Measurements from ENCODE around the gene DNAH8.

DNAH8 gene

DNA sequence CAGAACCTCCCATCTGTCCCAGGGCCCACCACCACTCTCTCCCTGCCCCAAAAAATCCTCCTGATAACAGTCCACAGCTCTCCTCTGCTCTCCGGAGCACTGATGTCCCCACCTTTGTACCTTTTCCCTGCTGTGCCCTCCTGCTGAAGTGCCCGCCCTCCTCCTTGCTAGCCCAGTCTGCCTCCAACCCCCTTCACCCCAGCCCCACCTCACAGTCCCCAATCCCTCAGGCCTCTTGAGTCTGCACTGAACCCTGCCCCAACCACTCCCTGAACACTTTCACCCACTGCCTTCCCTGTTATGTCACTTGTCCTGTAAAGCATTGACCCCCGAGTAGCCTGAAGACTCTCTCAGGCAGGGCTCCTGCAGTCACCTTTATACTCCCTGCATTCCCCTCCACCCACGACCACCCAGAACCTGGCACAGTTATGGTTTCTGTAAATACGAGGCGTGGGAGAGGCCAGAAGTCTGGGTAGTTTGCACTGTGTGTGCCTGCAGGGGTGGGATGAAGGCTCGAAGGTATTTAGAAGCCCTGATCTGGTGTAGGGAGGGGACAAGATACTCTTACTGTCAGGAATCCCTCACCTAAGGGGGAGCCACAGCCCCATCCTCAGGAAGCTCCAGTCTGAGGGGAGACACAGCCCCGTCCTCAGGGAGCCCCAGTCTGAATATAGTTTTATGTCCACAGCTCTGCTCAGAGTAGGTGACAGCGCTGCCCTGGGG lies 338.9 kb downstream of the DNAH8 start:
- no peak for DNase-seq (ENCODE audit: low read depth)

DNA sequence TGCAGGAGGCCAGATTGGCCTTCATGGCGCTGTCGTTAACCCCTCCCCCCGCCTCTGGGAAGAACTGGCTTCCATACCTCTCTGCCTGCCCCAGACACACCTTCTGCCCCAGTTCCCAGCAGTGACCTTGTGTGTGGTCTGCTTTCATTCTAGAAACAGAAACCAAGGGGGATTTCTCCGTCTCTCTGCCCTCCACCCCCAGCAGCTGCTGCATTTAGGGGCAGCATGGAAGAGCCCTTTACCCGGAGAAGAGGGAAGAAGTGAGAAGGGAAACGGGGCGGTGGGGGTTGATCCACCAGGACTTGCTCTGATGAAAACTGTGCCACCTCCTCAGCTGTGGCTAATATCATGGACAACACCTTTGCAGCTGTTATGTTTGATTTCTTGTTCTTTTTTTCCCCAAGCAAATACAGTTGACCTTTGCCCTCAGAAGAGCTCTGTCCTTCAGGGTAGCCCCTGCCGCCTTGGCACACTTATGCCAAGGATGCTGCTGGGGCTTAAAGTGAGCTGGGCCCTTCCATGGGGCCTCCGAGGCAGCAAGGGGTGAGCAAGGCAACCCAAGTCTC lies 339.5 kb downstream of the DNAH8 start:
- no peak for DNase-seq (ENCODE audit: low read depth)

DNA sequence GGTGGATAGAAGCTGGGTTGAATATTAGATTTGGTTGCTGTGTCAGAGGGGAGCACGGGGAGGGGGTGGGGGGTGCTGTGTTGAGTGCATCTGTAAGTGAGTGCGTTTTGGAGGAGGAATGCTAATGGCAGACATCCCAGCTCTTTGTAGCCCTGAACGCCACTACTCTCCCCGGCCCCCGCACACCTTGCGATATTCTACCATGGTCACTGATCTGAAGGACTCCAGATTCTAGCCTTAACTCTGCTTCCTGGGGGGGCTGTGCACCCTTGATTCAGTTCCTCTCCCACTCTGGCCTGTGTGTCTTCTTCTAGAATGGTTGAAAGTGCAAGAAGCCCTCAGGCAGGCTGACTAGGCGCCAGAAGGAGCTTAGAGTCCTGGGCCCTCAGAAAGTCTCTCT lies 340.6 kb downstream of the DNAH8 start:
- no peak for DNase-seq (ENCODE audit: low read depth)

DNA sequence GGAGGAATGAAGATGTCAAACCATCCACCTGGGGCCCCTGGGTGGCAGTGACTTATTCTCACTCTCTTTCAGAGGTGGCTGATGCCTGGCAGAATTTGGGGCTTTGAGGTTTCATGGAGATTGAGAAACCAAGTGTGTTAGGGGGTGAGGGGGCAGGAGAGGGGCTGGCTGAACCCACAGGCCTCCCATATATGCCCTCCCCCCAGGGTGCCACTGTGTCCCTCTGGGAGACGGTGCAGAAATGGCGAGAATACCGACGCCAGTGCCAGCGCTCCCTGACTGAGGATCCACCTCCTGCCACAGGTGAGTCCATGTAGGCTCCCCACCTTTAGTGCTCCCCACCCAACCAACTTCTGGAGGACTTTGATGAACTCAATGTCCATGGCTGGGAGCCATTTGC lies 341.1 kb downstream of the DNAH8 start:
- DNase-seq (ENCODE audit: low read depth): no peak

DNA sequence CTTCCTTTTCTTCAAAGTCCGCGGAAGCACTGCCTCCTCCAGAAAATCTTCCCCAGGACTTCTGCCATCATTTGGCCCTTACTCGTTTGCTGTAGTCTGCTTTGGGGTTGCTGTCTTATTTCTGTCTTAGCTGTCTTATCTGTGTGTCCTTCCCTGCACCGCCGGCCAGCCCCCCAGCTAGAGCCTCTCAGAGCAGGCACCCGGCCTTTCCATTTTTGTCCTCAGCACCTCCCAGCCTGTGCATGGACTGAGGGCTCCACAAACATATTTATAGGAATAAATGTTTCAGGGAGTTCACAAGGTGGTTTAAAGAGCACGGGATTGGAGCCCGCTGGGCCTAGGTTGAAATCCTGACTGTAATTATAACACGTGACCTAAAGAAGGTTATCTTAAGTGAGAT lies 341.6 kb downstream of the DNAH8 start:
- no peak for DNase-seq (ENCODE audit: low read depth)

DNA sequence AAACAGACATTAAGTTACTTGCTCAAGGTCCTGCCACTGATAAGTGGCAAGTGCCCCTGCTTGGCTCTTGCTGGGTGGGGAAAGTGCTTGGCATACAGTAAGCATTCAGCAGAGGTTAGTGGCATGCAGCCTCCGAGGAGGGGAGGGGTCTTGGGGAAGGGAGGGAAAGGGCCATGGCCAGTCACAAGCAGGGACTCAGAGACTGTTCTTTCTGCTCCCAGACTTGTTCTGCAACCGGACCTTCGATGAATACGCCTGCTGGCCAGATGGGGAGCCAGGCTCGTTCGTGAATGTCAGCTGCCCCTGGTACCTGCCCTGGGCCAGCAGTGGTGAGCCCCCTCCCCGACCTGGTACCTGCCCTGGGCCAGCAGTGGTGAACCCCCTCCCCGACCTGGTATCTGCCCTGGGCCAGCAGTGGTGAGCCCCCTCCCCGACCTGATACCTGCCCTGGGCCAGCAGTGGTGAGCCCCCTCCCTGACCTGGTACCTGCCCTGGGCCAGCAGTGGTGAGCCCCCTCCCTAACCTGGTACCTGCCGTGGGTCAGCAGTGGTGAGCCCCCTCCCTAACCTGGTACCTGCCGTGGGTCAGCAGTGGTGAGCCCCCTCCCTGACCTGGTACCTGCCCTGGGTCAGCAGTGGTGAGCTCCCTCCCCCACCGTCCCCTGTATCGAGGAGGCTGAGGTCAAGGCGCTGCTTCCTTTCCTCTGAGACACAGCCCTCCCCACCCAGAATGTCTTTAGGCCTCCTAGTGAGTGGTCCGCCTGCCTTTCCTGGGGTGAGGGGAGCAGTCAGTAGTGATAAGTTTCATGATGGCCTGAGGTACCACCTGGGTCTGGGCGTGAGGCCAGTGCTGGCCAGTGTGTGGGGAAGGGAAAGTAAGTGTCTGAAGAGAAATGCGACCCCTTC lies 342.4 kb downstream of the DNAH8 start:
- no peak for DNase-seq (ENCODE audit: low read depth)

DNA sequence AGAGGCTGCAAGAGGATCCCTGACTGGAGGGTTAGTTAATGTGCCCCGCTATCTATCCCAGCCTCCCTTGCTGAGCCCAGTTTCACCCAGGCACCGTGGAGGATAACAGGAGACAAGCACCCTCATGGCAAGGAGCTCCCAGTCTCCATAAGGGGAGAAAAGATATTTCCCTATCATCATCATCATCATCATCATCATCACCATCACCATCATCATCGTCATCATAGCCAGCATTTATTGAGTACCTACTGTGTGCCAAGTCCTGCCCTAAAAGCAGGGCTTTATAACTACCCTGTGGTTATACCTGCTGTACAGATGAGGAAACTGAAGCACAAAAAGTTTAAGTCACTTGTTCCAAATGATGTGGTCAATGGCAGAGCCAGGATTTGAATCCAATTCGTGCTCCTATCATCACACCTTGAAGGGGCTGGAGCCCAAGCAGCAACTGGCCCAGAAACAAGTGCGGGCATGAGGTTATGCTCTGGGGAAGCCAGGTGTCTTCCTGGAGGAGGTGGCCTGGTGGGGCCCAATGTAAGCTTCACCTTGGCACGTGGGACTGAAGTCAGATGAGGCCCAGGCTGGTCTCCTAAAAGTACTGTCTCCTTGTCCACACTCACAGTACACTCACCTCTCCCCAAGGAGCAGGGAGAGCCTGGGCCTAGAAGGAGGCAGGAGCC lies 343.5 kb downstream of the DNAH8 start:
- no peak for DNase-seq (ENCODE audit: low read depth)

DNA sequence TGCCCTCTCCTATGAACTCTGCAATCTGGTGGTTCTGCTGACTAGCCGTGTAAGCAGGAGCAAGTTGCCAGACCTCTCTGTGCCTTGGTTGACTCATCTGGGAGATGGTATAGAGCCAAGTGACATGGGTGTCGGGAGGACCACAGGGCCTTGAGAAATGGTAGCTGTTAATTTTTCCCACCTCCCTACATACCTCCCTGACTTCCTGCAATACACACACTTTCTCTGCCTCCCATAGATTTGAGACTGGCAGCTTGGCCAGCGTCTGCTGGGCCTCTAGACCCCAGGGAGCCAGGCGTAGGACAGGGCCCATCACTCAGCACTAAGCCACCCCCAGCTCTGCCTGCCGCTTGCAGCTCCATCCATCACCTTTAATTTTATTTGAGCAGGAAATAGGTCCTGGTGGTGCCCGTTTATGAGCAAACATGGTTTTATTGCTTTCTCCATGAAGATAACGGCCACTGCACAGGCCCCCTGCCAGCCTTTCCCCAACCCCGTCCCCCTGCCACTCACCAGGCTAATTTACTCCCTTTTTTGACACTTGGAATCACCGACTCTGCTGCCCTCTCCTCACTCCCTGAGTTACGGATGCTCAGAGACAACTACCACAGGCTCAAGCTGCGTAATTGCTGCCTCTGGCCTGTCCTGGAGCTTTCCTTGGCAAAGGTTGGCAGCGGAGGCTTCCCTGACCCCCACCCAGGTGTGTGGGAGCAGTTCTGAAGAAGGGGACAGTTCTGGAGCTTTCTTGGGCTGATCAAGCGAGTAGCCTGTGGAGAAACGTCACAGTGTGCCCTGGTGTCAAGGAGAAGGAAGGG lies 344.6 kb downstream of the DNAH8 start:
- no peak for DNase-seq (ENCODE audit: low read depth)

DNA sequence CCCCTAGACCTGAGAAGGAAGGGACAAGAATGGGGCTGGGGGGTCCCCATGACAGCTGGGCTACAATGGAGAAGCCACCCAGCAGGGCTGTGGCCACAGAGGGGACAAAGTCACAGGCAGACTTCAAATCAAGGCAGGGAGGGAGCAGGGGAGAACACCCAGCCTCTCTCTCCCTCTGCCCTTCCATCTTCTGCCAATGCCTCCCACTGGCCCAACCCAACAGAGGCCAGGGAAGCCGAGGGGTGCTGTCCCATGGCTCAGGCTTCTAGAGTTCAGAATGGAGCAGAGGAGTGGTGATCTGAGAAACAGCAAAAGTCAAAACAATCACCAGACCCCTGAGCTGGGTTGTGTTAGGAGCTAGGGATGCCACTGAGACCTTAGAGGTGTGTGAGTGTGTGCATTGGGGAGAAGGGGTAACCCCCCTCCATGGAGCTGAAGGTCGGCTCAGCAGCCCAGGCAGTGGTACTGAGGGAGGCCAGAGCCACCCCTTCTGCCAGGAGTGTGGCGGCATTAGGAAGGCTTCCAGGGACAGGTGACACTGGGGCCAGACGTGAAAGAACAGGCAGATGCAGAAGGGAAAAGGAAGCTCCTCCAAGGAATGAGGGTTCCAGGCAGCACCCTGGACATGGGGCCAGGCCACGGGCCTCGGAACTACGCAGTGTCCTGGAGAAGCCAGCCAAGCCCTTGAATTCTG lies 345.5 kb downstream of the DNAH8 start:
- no peak for DNase-seq (ENCODE audit: low read depth)

DNA sequence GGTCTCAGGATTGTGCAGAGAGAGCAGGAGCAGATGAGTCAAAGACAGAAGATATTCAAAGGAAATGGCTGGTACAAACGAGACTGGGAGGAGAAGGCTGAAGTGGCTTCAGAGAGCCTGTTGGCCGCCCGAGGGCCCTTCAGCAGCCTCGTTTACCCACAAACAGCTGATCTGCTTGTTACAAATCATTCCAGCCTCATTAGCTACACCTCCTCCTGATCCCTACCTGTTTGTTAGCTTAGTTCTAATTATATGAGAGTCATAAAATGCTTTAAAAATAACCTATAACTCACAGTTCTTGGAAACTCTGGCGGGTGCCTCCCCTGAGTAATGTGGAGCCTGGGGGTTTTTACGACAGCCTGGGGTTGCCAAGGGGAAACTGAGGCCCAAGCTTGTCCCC lies 346.1 kb downstream of the DNAH8 start:
- DNase-seq (ENCODE audit: low read depth): no peak

DNA sequence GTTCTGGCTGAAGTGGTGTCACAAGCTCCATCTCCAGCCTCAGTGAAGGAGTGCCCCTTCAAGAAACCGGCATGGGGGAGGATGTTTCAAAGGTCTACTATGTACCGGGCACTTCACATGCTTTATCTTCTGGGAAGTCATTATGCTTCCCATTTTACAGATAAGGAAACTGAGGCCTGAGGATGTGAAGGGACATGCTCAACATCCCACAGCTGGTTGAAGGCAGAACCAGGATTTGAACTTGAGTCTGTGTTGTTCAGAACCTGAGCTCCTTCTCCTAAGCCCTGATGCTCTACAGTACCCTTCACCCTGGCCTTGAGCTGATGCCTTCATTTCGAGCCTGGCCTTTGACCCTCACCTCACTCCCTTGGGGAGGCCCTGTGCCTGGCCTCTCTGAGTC lies 346.5 kb downstream of the DNAH8 start:
- no peak for DNase-seq (ENCODE audit: low read depth)

DNA sequence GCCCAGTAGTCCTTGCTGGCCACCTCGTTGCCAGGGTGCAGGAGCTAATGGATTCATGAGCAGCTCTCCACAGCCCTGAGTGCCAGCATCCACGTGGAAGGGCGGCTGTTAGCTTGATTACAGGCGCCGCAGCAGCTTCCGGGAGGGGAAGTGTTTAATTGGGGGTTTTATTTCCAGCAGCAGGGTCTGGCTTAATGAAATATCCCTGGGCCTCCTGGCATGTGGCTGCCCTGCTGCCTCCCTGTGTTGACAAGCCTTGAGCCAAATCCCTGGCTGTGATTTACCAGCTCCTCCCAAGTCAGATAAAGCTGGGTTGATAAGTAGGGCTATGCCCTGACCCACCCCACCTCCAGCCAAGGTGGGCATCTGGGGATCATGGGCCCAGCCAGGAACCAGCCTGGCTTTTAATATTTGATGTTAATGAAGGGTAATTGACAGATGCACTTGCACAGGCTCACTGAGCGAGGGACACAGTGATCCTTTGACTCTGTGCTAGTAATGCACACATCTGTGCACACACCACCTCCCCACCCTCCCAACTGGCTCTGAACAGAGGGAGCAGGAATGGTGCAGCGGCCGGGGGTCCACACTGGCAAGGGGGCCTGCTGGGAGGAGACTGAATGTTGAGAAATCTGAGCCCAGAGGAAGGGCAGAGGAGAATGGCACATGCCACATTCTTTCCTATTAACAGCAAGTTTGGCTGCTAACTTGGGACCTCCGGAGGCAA lies 347.1 kb downstream of the DNAH8 start:
- DNase-seq (ENCODE audit: low read depth): no peak

DNA sequence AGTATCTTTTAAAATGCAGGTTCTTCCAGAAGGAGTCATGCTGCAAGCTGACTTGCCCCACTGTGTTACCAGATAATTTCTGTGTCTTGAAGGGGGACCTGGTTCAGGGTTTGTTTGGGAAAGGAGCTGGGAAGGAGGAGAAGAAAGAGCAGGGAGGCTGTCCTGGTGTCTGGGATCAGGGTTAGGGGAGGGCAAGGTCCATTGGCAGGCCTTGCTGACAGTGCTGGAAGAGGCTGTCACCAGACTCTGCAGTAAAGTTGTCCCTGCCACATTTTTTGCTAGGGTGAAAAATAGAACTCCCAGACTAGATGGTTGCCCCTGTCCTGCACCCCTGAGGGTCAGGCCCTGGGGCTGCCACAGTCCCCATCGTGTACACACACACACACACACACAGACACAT lies 348.4 kb downstream of the DNAH8 start:
- DNase-seq (ENCODE audit: low read depth): no peak

DNA sequence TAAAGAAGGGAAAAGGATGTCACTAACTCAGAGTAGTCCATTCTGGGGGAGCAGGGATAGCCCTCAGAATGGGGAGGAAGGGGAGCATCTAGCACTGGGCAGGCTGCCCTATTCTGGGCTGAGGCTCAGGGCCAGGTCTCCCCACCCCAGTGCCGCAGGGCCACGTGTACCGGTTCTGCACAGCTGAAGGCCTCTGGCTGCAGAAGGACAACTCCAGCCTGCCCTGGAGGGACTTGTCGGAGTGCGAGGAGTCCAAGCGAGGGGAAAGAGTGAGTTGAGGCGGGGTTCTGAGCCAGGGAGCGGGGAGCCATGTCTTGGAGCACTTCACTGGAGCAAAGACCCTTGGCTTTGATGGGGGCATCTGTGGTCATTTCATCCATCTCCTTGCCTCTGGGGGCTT lies 350.4 kb downstream of the DNAH8 start:
- DNase-seq (ENCODE audit: low read depth): no peak

DNA sequence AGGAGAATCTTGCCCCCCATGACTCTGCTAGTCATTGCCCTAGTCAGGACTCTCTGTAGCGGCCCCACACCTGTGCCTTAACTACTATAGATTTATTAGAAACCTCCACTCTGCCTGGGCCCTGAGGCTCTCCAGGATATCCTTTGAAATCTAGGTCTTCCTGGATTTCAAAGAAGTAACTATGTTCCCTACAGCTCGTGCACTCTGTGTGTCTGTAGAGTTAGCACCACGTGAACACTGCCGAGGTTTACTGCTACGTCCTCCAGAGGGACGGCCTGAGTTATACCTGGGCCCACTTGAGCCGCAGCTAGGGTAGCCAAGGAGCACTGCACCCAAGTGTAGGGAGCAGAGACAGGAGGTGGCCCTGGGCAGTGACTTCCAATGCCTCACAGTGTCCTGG lies 353.3 kb downstream of the DNAH8 start:
- DNase-seq (ENCODE audit: low read depth): no peak

DNA sequence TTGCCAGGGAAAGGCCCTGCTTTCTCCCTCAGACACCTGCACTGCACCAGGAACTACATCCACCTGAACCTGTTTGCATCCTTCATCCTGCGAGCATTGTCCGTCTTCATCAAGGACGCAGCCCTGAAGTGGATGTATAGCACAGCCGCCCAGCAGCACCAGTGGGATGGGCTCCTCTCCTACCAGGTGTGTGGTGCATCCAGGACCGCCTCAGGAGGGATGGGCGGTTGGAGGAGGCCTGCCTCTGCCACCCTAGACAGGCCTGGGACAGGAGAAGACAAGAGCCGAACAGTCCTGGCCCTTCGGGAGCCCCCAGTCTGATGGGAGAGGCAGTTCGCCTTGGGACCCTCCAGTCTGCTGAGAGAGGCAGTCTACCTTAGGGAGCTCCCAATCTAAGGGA lies 357.7 kb downstream of the DNAH8 start:
- no peak for DNase-seq (ENCODE audit: low read depth)

DNA sequence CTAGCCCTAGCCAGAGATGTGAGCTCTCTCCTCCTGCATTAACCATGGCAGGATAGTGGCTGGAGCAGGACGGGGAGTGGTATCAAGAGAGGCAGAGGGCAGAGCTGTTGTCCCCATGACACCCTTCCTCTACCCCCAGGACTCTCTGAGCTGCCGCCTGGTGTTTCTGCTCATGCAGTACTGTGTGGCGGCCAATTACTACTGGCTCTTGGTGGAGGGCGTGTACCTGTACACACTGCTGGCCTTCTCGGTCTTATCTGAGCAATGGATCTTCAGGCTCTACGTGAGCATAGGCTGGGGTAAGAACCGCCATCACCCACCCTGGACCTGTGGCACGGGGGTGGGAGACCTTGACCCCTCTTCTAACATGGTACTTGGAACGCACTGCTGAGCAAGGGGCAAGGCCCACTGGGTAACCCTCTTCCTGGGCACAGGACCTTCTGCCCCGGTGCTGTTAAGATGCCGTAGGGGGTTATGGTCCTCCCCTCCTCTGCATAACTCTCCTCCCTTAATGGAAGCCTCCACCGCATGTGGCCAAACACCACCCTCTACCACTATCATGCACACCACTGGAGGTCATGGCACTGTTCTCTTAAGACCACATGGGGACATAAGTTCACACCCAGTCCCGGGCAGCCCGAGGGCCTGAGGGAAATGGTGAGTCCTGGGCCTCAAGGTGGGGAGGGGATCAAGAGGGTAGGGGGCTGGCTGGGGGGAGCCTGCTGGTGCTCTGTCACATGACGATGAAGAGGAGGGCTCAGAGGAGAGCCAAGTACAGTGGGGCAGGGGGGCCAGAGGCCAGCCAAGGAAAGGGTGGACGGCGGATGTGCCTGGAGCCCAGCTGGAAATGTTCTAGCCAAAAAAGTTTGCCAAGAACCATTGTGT lies 358.6 kb downstream of the DNAH8 start:
- DNase-seq (ENCODE audit: low read depth): no peak

DNA sequence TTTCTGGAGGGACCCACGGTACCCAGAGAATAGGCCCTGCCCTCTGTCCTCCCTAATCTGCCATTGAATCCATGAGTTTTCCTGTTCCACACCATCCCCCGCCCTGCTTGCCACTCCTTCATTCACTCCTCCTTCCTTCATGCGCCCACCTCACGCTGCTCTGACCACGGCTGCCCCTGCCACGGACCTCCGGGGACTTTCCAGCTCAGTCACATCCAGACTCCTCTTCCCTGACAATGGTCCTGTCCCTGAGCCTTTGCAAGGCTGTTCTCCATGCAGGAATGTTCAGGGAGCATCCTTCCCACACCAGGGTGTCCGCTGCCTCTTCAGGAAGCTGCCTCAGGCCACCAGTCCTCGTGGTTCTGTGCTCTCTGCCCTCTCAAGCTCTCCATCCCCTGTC lies 359.4 kb downstream of the DNAH8 start:
- DNase-seq (ENCODE audit: low read depth): no peak

DNA sequence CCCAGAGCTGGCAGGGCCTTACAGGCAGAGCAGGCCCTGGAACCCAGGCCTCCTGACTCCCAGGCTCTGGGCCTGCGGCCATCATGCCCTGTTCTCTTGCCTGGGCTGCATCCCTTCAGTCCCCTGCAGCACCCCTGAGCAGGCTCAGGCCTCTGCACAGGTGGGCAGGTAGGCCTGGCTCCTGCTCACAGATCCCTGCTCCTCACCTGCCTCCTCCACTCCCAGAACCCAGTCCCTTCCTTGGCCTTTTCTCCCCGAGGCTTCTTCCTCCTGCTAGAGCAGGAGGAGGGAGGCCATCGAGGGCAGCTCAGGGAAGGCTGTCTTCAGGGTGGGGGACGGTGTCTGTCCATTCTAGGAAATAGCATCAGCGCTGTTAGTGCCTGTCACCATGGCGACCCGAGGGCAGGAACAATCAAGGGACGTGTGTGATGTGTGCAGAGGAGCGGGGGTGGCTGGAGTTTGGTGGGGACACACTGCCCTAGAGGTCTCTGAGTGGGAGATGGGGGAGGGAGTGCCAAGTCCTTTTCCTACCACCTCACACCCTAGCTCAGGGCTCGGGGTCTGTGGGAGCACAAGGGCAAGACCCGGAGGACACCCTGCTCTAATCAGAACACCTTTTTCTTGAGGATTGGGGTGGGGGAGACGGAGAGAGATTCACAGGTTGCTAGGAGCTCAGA lies 360.0 kb downstream of the DNAH8 start:
- no peak for DNase-seq (ENCODE audit: low read depth)

Data from activated T-helper 9 cell treated with anti-CD3 and anti-CD28 coated beads, Interleukin-2, amount 50 U/mL, for 16 hours (primary cell).